Measurements from ENCODE around the gene LRP1B. TPM values are rescaled to one million over a fixed set of nuclear protein-coding genes. Genes with fewer than 3 reads are reported as not detected.

Gene LRP1B
- total RNA-seq, 1 donor from 2014 or later: 1.7 TPM

- H3K4me1 Mint-ChIP-seq: peaks cover 7% of the 10 kb centered on the region
- no peak for TF ChIP-seq CTCF (IDR thresholded peaks at IDR 0.05; ENCODE audit: unreplicated experiment)
- no peak overlapping the region for H3K27ac Mint-ChIP-seq
- no peaks in the 10 kb centered on the region for H3K27me3 Mint-ChIP-seq (ENCODE audit: low read depth)
- no peaks in the 10 kb centered on the region for H3K36me3 Mint-ChIP-seq
- no peak for DNase-seq (ENCODE audit: low spot score in 2 of 2, unreplicated experiment in 2 of 2)
- no peak overlapping the region for H3K4me3 Mint-ChIP-seq
- no peaks in the 10 kb centered on the region for H3K9me3 Mint-ChIP-seq
Observed at GRCh38 chr2:140916410-140916809, 1214.4 kb downstream of the LRP1B start.

- Mint-ChIP-seq H3K27me3 (ENCODE audit: low read depth) (no peaks in the 10 kb centered on the region), H3K4me3 (no peak overlapping the region), H3K27ac (no peak overlapping the region), H3K36me3 (no peaks in the 10 kb centered on the region), H3K9me3 (no peaks in the 10 kb centered on the region), H3K4me1 (peaks cover 5% of the 10 kb centered on the region)
- TF ChIP-seq CTCF (IDR thresholded peaks at IDR 0.05; ENCODE audit: unreplicated experiment): no peak
- no peak for DNase-seq (ENCODE audit: low spot score in 2 of 2, unreplicated experiment in 2 of 2)
Observed at GRCh38 chr2:140910683-140911082, 1220.1 kb downstream of the LRP1B start.

GRCh38 chr2:140905083-140905781 lies 1225.6 kb downstream of the LRP1B start:
- H3K9me3 Mint-ChIP-seq: no peaks in the 10 kb centered on the region
- H3K27me3 Mint-ChIP-seq (ENCODE audit: low read depth): no peaks in the 10 kb centered on the region
- no peak for TF ChIP-seq CTCF (IDR thresholded peaks at IDR 0.05; ENCODE audit: unreplicated experiment)

GRCh38 chr2:140895378-140895777 lies 1235.4 kb downstream of the LRP1B start:
- DNase-seq (ENCODE audit: low spot score in 2 of 2, unreplicated experiment in 2 of 2): no peak
- Mint-ChIP-seq H3K27ac (no peak overlapping the region), H3K36me3 (no peaks in the 10 kb centered on the region), H3K9me3 (peaks cover 12% of the 10 kb centered on the region), H3K4me1 (peaks cover 25% of the 10 kb centered on the region), H3K4me3 (no peak overlapping the region), H3K27me3 (ENCODE audit: low read depth) (no peaks in the 10 kb centered on the region)
- TF ChIP-seq CTCF (IDR thresholded peaks at IDR 0.05; ENCODE audit: unreplicated experiment): no peak

More at GRCh38 chr2:140905083-140905781, 1225.6 kb downstream of the LRP1B start:
- peak overlapping the region; percentile 89 for H3K27ac Mint-ChIP-seq
- H3K36me3 Mint-ChIP-seq: no peaks in the 10 kb centered on the region
- DNase-seq (ENCODE audit: low spot score in 2 of 2, unreplicated experiment in 2 of 2): no peak
- no peak overlapping the region for H3K4me3 Mint-ChIP-seq
- peaks cover 17% of the 10 kb centered on the region for H3K4me1 Mint-ChIP-seq

GRCh38 chr2:140893685-140894084 lies 1237.1 kb downstream of the LRP1B start:
- Mint-ChIP-seq H3K9me3 (peaks cover 12% of the 10 kb centered on the region), H3K36me3 (no peaks in the 10 kb centered on the region), H3K27me3 (ENCODE audit: low read depth) (no peaks in the 10 kb centered on the region), H3K4me1 (peaks cover 25% of the 10 kb centered on the region), H3K4me3 (no peak overlapping the region), H3K27ac (no peak overlapping the region)
- no peak for TF ChIP-seq CTCF (IDR thresholded peaks at IDR 0.05; ENCODE audit: unreplicated experiment)
- no peak for DNase-seq (ENCODE audit: low spot score in 2 of 2, unreplicated experiment in 2 of 2)
